Loucy (cell line): ENCODE results near the gene RPTOR.

ENCODE experiments used
- EZH2phosphoT487 ChIP-seq: fragments of 200-600 bp; IDR thresholded peaks from 2 replicates; pipeline ENCODE4 v1.6.1; 2018; ENCODE audit warnings: antibody characterized with exemption, mild to moderate bottlenecking, moderate library complexity, borderline replicate concordance
- TF ChIP-seq, protein P1 (sequence below): fragments of 200-600 bp; sonication (generic); conservative IDR thresholded peaks from 2 replicates; pipeline ENCODE4 v1.5.1; 2014; ENCODE audit warnings: mild to moderate bottlenecking, antibody characterized with exemption, low read length

DNA sequence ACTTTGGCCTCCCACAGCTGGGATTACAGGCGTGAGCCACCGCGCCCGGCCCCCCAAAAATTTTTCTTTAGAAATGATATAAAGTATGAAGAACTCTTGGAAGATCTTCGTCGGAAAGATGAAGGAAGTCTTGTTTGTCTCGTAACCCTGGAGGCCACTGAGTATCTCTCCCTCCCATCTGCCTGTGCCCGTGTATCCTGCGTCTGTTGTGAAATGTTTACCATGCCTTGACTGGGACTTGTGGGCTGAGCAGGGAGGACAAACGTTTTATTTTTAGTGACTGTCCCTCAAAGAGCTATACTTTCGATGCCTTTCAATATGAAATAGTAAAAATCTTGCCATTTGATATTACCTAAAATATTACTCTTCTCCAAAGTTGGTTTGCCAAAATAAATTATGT lies 121.2 kb downstream of the RPTOR start:
- TF ChIP-seq, protein P1, sequence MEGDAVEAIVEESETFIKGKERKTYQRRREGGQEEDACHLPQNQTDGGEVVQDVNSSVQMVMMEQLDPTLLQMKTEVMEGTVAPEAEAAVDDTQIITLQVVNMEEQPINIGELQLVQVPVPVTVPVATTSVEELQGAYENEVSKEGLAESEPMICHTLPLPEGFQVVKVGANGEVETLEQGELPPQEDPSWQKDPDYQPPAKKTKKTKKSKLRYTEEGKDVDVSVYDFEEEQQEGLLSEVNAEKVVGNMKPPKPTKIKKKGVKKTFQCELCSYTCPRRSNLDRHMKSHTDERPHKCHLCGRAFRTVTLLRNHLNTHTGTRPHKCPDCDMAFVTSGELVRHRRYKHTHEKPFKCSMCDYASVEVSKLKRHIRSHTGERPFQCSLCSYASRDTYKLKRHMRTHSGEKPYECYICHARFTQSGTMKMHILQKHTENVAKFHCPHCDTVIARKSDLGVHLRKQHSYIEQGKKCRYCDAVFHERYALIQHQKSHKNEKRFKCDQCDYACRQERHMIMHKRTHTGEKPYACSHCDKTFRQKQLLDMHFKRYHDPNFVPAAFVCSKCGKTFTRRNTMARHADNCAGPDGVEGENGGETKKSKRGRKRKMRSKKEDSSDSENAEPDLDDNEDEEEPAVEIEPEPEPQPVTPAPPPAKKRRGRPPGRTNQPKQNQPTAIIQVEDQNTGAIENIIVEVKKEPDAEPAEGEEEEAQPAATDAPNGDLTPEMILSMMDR: no peak
- no peak for TF ChIP-seq EZH2phosphoT487
